CD4-positive, alpha-beta T cell treated with Interleukin-6 at 100 ng/mL for 8 hours (primary cell): ENCODE data around the gene AP3M1.
A peak's percentile ranks its signal among the peaks of the same experiment; 100 is the strongest.
"Not testable (repeated sequence)": the region's sequence is repeated elsewhere in the genome, so short reads cannot be mapped to it uniquely, and the experiment has no call there.

Experiments used
- DNase-seq: peaks from one replicate; pipeline ENCODE4 v3.0.0-alpha.2; 2020; ENCODE audit warnings: mixed read lengths, low spot score

AP3M1 gene

GRCh38 chr10:74163319-74164068 is 12.9 kb upstream of the AP3M1 start:
- DNase-seq = no peak

GRCh38 chr10:74160013-74160412 is 9.4 kb upstream of the AP3M1 start:
- DNase-seq = no peak

GRCh38 chr10:74156919-74157289 is 6.3 kb upstream of the AP3M1 start:
- DNase-seq = no peak

- DNase-seq = no peak
Measured at GRCh38 chr10:74153676-74154075, 3.0 kb upstream of the AP3M1 start.

- DNase-seq = no peak
Measured at GRCh38 chr10:74153123-74153522, 2.5 kb upstream of the AP3M1 start.

- no peak for DNase-seq
Measured at GRCh38 chr10:74151879-74152722, 1.5 kb upstream of the AP3M1 start.

GRCh38 chr10:74150990-74151878 is 606 bp upstream of the AP3M1 start, which contains the start of gene ADK:
Gene ADK (plus strand): TSS chr10:74151221. CDS start chr10:74151279, 58 bp downstream.
- peak; percentile 99 for DNase-seq

GRCh38 chr10:74146980-74147379 is 3.6 kb downstream of the AP3M1 start:
- not testable (repeated sequence) for DNase-seq

- DNase-seq = no peak
Measured at GRCh38 chr10:74145133-74145532, 5.5 kb downstream of the AP3M1 start.

GRCh38 chr10:74140553-74140952 is 10.1 kb downstream of the AP3M1 start:
- no peak for DNase-seq

GRCh38 chr10:74139981-74140380 is 10.6 kb downstream of the AP3M1 start:
- DNase-seq = no peak

GRCh38 chr10:74138596-74138995 is 12.0 kb downstream of the AP3M1 start:
- not testable (repeated sequence) for DNase-seq

- DNase-seq = no peak
Measured at GRCh38 chr10:74137992-74138391, 12.6 kb downstream of the AP3M1 start.

GRCh38 chr10:74135452-74135851 is 15.2 kb downstream of the AP3M1 start:
- no peak for DNase-seq

- no peak for DNase-seq
Measured at GRCh38 chr10:74133923-74134820, 16.5 kb downstream of the AP3M1 start.

- DNase-seq = no peak
Measured at GRCh38 chr10:74123081-74123480, 27.5 kb downstream of the AP3M1 start.

- DNase-seq = no peak
Measured at GRCh38 chr10:74122060-74122459, 28.6 kb downstream of the AP3M1 start.

- no peak for DNase-seq
Measured at GRCh38 chr10:74121368-74121767, 29.3 kb downstream of the AP3M1 start.

- no peak for DNase-seq
Measured at GRCh38 chr10:74120911-74121310, 29.7 kb downstream of the AP3M1 start.

GRCh38 chr10:74118804-74119203 is 31.8 kb downstream of the AP3M1 start:
- no peak for DNase-seq

- no peak for DNase-seq
Measured at GRCh38 chr10:74117738-74118137, 32.9 kb downstream of the AP3M1 start.
